H1 (cell line): Measurements from ENCODE around the gene PCSK9. TPM values are rescaled to one million over a fixed set of nuclear protein-coding genes. Genes with fewer than 3 reads are reported as not detected.

Experiments used
- CTCF ChIA-PET: fragments of 300-600 bp; sonication (Branson Sonifier 250); formaldehyde crosslinking; loops from one replicate; lab custom pipeline; 2021; ENCODE audit not compliant: partially characterized antibody; lab: Charles Lee
- POLR2A ChIA-PET: fragments of 300-600 bp; sonication (Branson Sonifier 250); formaldehyde crosslinking; loops from one replicate; lab custom pipeline; 2021; ENCODE audit warnings: inconsistent platforms; ENCODE audit not compliant: partially characterized antibody; lab: Charles Lee
- DNase-seq, 2 experiments: peaks; one replicate each; pipeline versions ENCODE4 v3.0.0 to v3.0.0-alpha.2; 2010 to 2022; ENCODE audit warnings: low spot score in 2 of 2, low read depth in 1 of 2, mixed read lengths in 1 of 2
- FAIRE-seq: peaks from 2 replicates; lab custom pipeline; 2011; peaks lifted over from hg19 to GRCh38; lab: Jason Lieb, UNC
- H2AFZ ChIP-seq: 2 replicates; pipeline ENCODE4 v1.8.1; 2012; ENCODE audit warnings: low read length, inconsistent platforms
- H2AK5ac ChIP-seq: 2 replicates; pipeline ENCODE4 v1.6.1; 2013; ENCODE audit warnings: low read depth, low read length
- H2BK120ac ChIP-seq: replicated peaks from 2 replicates; pipeline ENCODE3; 2013; ENCODE audit warnings: low read depth, low read length, inconsistent platforms
- H2BK12ac ChIP-seq: 2 replicates; pipeline ENCODE4 v1.6.1; 2013; ENCODE audit warnings: low read depth, low read length
- H2BK15ac ChIP-seq: 2 replicates; pipeline ENCODE4 v1.6.1; 2013; ENCODE audit warnings: low read length
- H2BK20ac ChIP-seq: 2 replicates; pipeline ENCODE4 v1.6.1; 2013; ENCODE audit warnings: low read length
- H2BK5ac ChIP-seq: 2 replicates; pipeline ENCODE4 v1.6.1; 2013; ENCODE audit warnings: low read depth, low read length
- H3K14ac ChIP-seq: 2 replicates; pipeline ENCODE4 v1.6.1; 2013; ENCODE audit warnings: inconsistent platforms; ENCODE audit not compliant: insufficient read length
- H3K18ac ChIP-seq: 2 replicates; pipeline ENCODE4 v1.6.1; 2013; ENCODE audit warnings: low read length; ENCODE audit errors: extremely low read depth
- H3K23ac ChIP-seq: 2 replicates; pipeline ENCODE4 v1.6.1; 2013; ENCODE audit warnings: inconsistent platforms; ENCODE audit not compliant: insufficient read length
- H3K23me2 ChIP-seq: 2 replicates; pipeline ENCODE4 v1.6.1; 2013; ENCODE audit warnings: low read depth, low read length
- H3K27ac ChIP-seq: 2 replicates; pipeline ENCODE4 v1.6.1; 2011; ENCODE audit warnings: low read depth, low read length, inconsistent platforms
- H3K27me3 ChIP-seq, 4 experiments: replicated peaks in 1 of 4; 1 replicate in 1 of 4; 2 replicates in 3 of 4; pipeline versions ENCODE4 v1.6.1 to v1.8.1; 2011 to 2013; ENCODE audit warnings: low read length in 3 of 4, mild to moderate bottlenecking in 3 of 4, inconsistent platforms in 2 of 4, mixed read lengths in 2 of 4, moderate library complexity in 1 of 4; ENCODE audit not compliant: control insufficient read depth in 3 of 4, insufficient read depth in 3 of 4; ENCODE audit errors: extremely low read depth in 1 of 4
- H3K36me3 ChIP-seq, 4 experiments: 2 replicates each; pipeline versions ENCODE4 v1.6.1 to v1.8.1; 2011 to 2013; ENCODE audit warnings: mild to moderate bottlenecking in 4 of 4, low read length in 3 of 4, moderate library complexity in 2 of 4, control low read depth in 1 of 4, inconsistent platforms in 1 of 4; ENCODE audit not compliant: insufficient read depth in 4 of 4, control insufficient read depth in 2 of 4
- H3K4ac ChIP-seq: replicated peaks from 2 replicates; pipeline ENCODE3; 2013; ENCODE audit warnings: low read length, low read depth, mixed read lengths, inconsistent platforms; ENCODE audit not compliant: insufficient read length
- H3K4me1 ChIP-seq, 4 experiments: replicated peaks in 1 of 4; 1 replicate in 1 of 4; 2 replicates in 3 of 4; pipeline versions ENCODE4 v1.6.1 to v1.8.1; 2011 to 2013; ENCODE audit warnings: low read length in 3 of 4, inconsistent platforms in 2 of 4, mixed read lengths in 1 of 4; ENCODE audit not compliant: insufficient read depth in 4 of 4, control insufficient read depth in 3 of 4
- H3K4me2 ChIP-seq, 2 experiments: 2 replicates each; pipeline versions ENCODE4 v1.6.1 to v1.8.1; 2011 to 2013; ENCODE audit warnings: low read depth in 2 of 2, low read length in 2 of 2, control low read depth in 1 of 2, inconsistent platforms in 1 of 2, mild to moderate bottlenecking in 1 of 2; ENCODE audit not compliant: insufficient read depth in 1 of 2
- H3K4me3 ChIP-seq, 4 experiments: fragments of 200-600, 300-600 bp in 1 of 4; sonication (generic), shearing (Covaris generic), sonication (Bioruptor Twin) in 1 of 4; 2 replicates each; pipeline versions ENCODE4 v1.5.1 to v1.8.1; 2011 to 2016; ENCODE audit warnings: low read length in 4 of 4, low read depth in 3 of 4, control low read depth in 2 of 4, inconsistent platforms in 2 of 4, mild to moderate bottlenecking in 2 of 4, mixed read lengths in 1 of 4, moderate library complexity in 1 of 4; ENCODE audit not compliant: insufficient read depth in 2 of 4; ENCODE audit errors: extremely low read depth in 1 of 4
- H3K56ac ChIP-seq: replicated peaks from 2 replicates; pipeline ENCODE3; 2013; ENCODE audit warnings: low read depth, mild to moderate bottlenecking, mixed read lengths, low read length, inconsistent platforms; ENCODE audit not compliant: insufficient read length
- H3K79me1 ChIP-seq: 2 replicates; pipeline ENCODE4 v1.6.1; 2013; ENCODE audit warnings: low read depth, low read length, control low read depth
- H3K79me2 ChIP-seq, 2 experiments: 2 replicates each; pipeline versions ENCODE4 v1.6.1 to v1.8.1; 2012 to 2013; ENCODE audit warnings: low read length in 2 of 2, mild to moderate bottlenecking in 2 of 2, inconsistent platforms in 1 of 2; ENCODE audit not compliant: insufficient read depth in 2 of 2, control insufficient read depth in 1 of 2
- H3K9ac ChIP-seq, 4 experiments: replicated peaks in 1 of 4; 1 replicate in 1 of 4; 2 replicates in 3 of 4; pipeline versions ENCODE4 v1.6.1 to v1.8.1; 2011 to 2013; ENCODE audit warnings: low read depth in 3 of 4, low read length in 3 of 4, control low read depth in 2 of 4, mild to moderate bottlenecking in 2 of 4, moderate library complexity in 2 of 4, inconsistent platforms in 1 of 4; ENCODE audit errors: extremely low read depth in 1 of 4
- H3K9me3 ChIP-seq, 2 experiments: 2 replicates each; pipeline versions ENCODE4 v1.6.1 to v1.8.1; 2012 to 2013; ENCODE audit warnings: mild to moderate bottlenecking in 2 of 2, moderate library complexity in 2 of 2, control low read depth in 1 of 2, inconsistent platforms in 1 of 2, low read depth in 1 of 2, low read length in 1 of 2, mixed read lengths in 1 of 2; ENCODE audit not compliant: insufficient read depth in 2 of 2
- H4K20me1 ChIP-seq, 2 experiments: replicated peaks in 1 of 2; 2 replicates each; pipeline versions ENCODE3 to v1.8.1; 2011 to 2013; ENCODE audit warnings: inconsistent platforms in 2 of 2, low read length in 2 of 2, mild to moderate bottlenecking in 1 of 2; ENCODE audit not compliant: insufficient read depth in 2 of 2, control insufficient read depth in 1 of 2
- H4K5ac ChIP-seq: 2 replicates; pipeline ENCODE4 v1.6.1; 2013; ENCODE audit warnings: low read length, low read depth, mixed read lengths, inconsistent platforms; ENCODE audit not compliant: insufficient read length
- H4K8ac ChIP-seq: 2 replicates; pipeline ENCODE4 v1.8.0; 2013; ENCODE audit warnings: mild to moderate bottlenecking, moderate library complexity, low read length, inconsistent platforms; ENCODE audit not compliant: insufficient read depth; ENCODE audit errors: extremely low read depth
- H4K91ac ChIP-seq: replicated peaks from 2 replicates; pipeline ENCODE3; 2013; ENCODE audit warnings: low read length, mixed read lengths, inconsistent platforms; ENCODE audit not compliant: insufficient read length
- BRCA1 ChIP-seq: IDR thresholded peaks from 2 replicates; pipeline ENCODE4 v1.6.1; 2012; ENCODE audit warnings: low read depth, low read length, improper control_type of control experiment
- CEBPB ChIP-seq: IDR thresholded peaks from 2 replicates; pipeline ENCODE4 v1.6.1; 2012; ENCODE audit warnings: low read depth, low read length
- CHD2 ChIP-seq: IDR thresholded peaks from 2 replicates; pipeline ENCODE4 v1.6.1; 2012; ENCODE audit warnings: low read length, improper control_type of control experiment
- CTBP2 ChIP-seq: IDR thresholded peaks from 2 replicates; pipeline ENCODE4 v1.7.0; 2011; ENCODE audit warnings: borderline replicate concordance, mild to moderate bottlenecking, moderate library complexity, mixed read lengths, low read length; ENCODE audit not compliant: insufficient read depth, insufficient read length
- FOSL1 ChIP-seq: IDR thresholded peaks from 2 replicates; pipeline ENCODE4 v1.6.1; 2011; ENCODE audit warnings: mild to moderate bottlenecking, low read depth, low read length, moderate library complexity; ENCODE audit not compliant: insufficient read depth
- SAP30 ChIP-seq: fragments of 300-600 bp; sonication (generic); IDR thresholded peaks from 2 replicates; pipeline ENCODE4 v1.7.1; 2012; ENCODE audit warnings: low read length, moderate library complexity, mild to moderate bottlenecking, inconsistent platforms; ENCODE audit not compliant: insufficient read depth, insufficient replicate concordance
- SRF ChIP-seq: IDR thresholded peaks from 2 replicates; pipeline ENCODE4 v1.6.1; 2011; ENCODE audit warnings: mild to moderate bottlenecking, low read depth, low read length, moderate library complexity
- TEAD4 ChIP-seq: IDR thresholded peaks from 2 replicates; pipeline ENCODE4 v1.6.1; 2012; ENCODE audit warnings: low read depth, low read length, inconsistent platforms, mixed read lengths
- YY1 ChIP-seq: IDR thresholded peaks from 2 replicates; pipeline ENCODE4 v1.6.1; 2011; ENCODE audit warnings: low read depth, mild to moderate bottlenecking, low read length
- WGBS, 2 experiments: shearing (Covaris generic) in 1 of 2; methylation state at CpG; one replicate each; pipeline versions ENCODE4 v1.1.6 to v1.1.7; 2013 to 2015; ENCODE audit warnings: low lambda C conversion rate in 2 of 2, mixed read lengths in 2 of 2, inconsistent platforms in 1 of 2, low coverage in 1 of 2, missing lambda C conversion rate in 1 of 2; ENCODE audit not compliant: insufficient replicate concordance in 2 of 2, insufficient coverage in 1 of 2, insufficient read length in 1 of 2; ENCODE audit errors: extremely low coverage in 1 of 2, missing lambda C conversion rate in 1 of 2; 5-methylcytosine and 5-hydroxymethylcytosine counted together
- polyA plus RNA-seq, 7 experiments: library from polyadenylated mRNA; depleted of rRNA in 3 of 7; stranded (reverse) in 5 of 7; unstranded in 2 of 7; fragments of >200 nt in 5 of 7; fragments of 200-250 nt in 2 of 7; gene quantifications; 1 replicate in 5 of 7; 2 replicates in 1 of 7; 4 replicates in 1 of 7; pipeline versions ENCODE4 v1.2.1 to v1.2.3, GENCODE V29; 2011 to 2013; ENCODE audit warnings: missing spikeins in 2 of 7, mixed read lengths in 2 of 7
- total RNA-seq: library from RNA; stranded (reverse); fragmentation: NEBNext Ultra II Directional; extraction: Animal tissue kit (Norgen Biotek cat#: 25700); gene quantifications from 2 replicates; pipeline ENCODE4 v1.2.1, GENCODE V29; 2021
- TF ChIP-seq, protein P1 (sequence below): IDR thresholded peaks from 2 replicates; pipeline ENCODE4 v1.6.1; 2012; ENCODE audit warnings: low read length, inconsistent platforms
- TF ChIP-seq, protein P2 (sequence below): IDR thresholded peaks from 2 replicates; pipeline ENCODE4 v1.6.1; 2012; ENCODE audit warnings: inconsistent platforms

Gene PCSK9
- total and polyA plus RNA-seq, 2 of the 8 experiments (the other 6 are each of a cell fraction or from before 2014, with no cell fraction given) = 22.3 to 32.3 TPM

- Histone ChIP-seq H2AK5ac (no peak overlapping the region), H3K9me3 (no peaks in the 10 kb centered on the region; a peak in 1 of 4 replicates), H3K9ac (no peak overlapping the region), H4K8ac (no peak overlapping the region), H3K4me1 (no peaks in the 10 kb centered on the region), H3K79me2 (no peaks in the 10 kb centered on the region), H3K14ac (no peak overlapping the region), H3K27me3 (no peaks in the 10 kb centered on the region), H3K4ac (no peak overlapping the region), H2BK20ac (no peak overlapping the region), H2BK15ac (no peak overlapping the region), H3K56ac (no peak overlapping the region), H2AFZ (no peak overlapping the region), H3K79me1 (no peaks in the 10 kb centered on the region), H2BK12ac (no peak overlapping the region), H3K23me2 (no peaks in the 10 kb centered on the region), H3K18ac (no peak overlapping the region), H4K91ac (no peak overlapping the region), H3K4me3 (no peak overlapping the region), H2BK120ac (no peak overlapping the region), H3K27ac (no peak overlapping the region), H3K4me2 (no peak overlapping the region), H3K23ac (no peak overlapping the region), H4K20me1 (peaks cover 0 to 3% of the 10 kb centered on the region in 2 experiments), H3K36me3 (peaks cover 6 to 70% (median 49%) of the 10 kb centered on the region in 4 experiments), H4K5ac (no peak overlapping the region), H2BK5ac (no peak overlapping the region)
- WGBS, 2 experiments = 82% methylated on average over 3 of the region's 3 CpGs; no CpG with 5 or more reads in 1 of the 2 experiments
- DNase-seq (no peak), FAIRE-seq (no peak)
- CTCF ChIA-PET = interaction anchor here (0.6 to 3.7 kb wide), 5 partner anchors 8 to 70 kb away, joined by 3 to 22 read pairs (median 3); partner anchors contain the start of gene PCSK9
- POLR2A ChIA-PET = no interaction called here
- TF ChIP-seq FOSL1 (no peak), TEAD4 (no peak), YY1 (no peak), SRF (no peak), CHD2 (no peak), SAP30 (no peak), CTBP2 (no peak), CEBPB (no peak), BRCA1 (no peak)
- TF ChIP-seq, protein P1, sequence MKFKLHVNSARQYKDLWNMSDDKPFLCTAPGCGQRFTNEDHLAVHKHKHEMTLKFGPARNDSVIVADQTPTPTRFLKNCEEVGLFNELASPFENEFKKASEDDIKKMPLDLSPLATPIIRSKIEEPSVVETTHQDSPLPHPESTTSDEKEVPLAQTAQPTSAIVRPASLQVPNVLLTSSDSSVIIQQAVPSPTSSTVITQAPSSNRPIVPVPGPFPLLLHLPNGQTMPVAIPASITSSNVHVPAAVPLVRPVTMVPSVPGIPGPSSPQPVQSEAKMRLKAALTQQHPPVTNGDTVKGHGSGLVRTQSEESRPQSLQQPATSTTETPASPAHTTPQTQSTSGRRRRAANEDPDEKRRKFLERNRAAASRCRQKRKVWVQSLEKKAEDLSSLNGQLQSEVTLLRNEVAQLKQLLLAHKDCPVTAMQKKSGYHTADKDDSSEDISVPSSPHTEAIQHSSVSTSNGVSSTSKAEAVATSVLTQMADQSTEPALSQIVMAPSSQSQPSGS = no peak
- TF ChIP-seq, protein P2, sequence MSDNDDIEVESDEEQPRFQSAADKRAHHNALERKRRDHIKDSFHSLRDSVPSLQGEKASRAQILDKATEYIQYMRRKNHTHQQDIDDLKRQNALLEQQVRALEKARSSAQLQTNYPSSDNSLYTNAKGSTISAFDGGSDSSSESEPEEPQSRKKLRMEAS = no peak
Measured at GRCh38 chr1:55073187-55073916, 34.0 kb downstream of the PCSK9 start.
